ENCODE measurements around the gene SMNDC1. TPM values are rescaled to one million over a fixed set of nuclear protein-coding genes. Genes with fewer than 3 reads are reported as not detected.

SMNDC1 gene
- total and polyA plus RNA-seq, 10 of the 15 experiments (the other 5 are each of a cell fraction or from before 2014, with no cell fraction given): 4.6 to 37.2 (median 18.1) TPM

DNA sequence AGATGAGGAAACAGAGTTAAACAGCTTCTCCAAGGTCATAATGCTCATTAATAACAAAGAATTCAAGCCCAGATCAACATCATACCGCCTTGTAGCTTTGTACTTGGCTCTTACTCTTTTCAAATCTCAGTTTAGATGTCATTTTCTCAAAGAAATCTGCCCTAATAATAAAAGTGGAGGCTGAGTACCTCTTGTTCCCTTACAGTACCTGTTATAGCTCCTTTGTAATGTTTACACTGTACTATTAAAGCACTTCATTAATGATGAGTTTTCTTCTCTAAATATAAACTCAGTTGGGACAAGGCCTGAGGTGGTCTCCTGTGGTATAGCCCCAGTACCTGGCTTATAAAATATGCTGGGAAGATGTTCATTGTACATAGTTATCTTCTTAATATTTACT lies 7.8 kb downstream of the SMNDC1 start:
- no peak for DNase-seq (ENCODE audit: low read depth, low spot score)
- intact Hi-C loops (cut with micrococcal nuclease; ENCODE audit: unreplicated experiment) (no loop called here), in situ Hi-C loops (cut with MboI) (no loop called here)
- CTCF ChIA-PET: interaction anchor here (0.9 to 2.3 kb wide), 7 partner anchors 8 to 311 kb away, joined by 3 to 11 read pairs (median 6); partner anchors contain the start of gene SMNDC1
- no peak for ATAC-seq
- Histone ChIP-seq H3K4me2 (ENCODE audit: control insufficient read depth, insufficient read depth) (no peak overlapping the region), H3K9ac (ENCODE audit: control insufficient read depth, insufficient read depth, low read length) (no peak overlapping the region), H3K4me3 (no peak overlapping the region), H3K4me1 (ENCODE audit: control insufficient read depth, insufficient read depth, low read length) (no peaks in the 10 kb centered on the region), H3K27me3 (replicated peaks in 1 of 2; ENCODE audit: control insufficient read depth in 2 of 2, insufficient read depth in 2 of 2, low read length in 1 of 2) (no peaks in the 10 kb centered on the region), H3K79me2 (ENCODE audit: control insufficient read depth, insufficient read depth, low read length) (peaks cover 18% of the 10 kb centered on the region), H3K27ac (ENCODE audit: control insufficient read depth, insufficient read depth) (no peak overlapping the region), H2AFZ (ENCODE audit: control insufficient read depth, low read depth, low read length) (no peak overlapping the region), H4K20me1 (ENCODE audit: control insufficient read depth, insufficient read depth) (0 out of 2 replicates have a peak, but pooled peaks cover 4% of the 10 kb centered on the region), H3K9me3 (replicated peaks; ENCODE audit: control insufficient read depth, insufficient read depth, low read length) (no peaks in the 10 kb centered on the region), H3K36me3 (ENCODE audit: control insufficient read depth in 2 of 2, insufficient read depth in 2 of 2, low read length in 1 of 2) (peaks cover 1 to 47% of the 10 kb centered on the region in 2 experiments)
- BruUV-seq (replicated peaks): no TSS peak
- RAD21 ChIA-PET (ENCODE audit: unreplicated experiment): interaction anchor here (0.8 to 2.1 kb wide), 3 partner anchors 16 to 413 kb away, joined by 3 to 6 read pairs (median 5); no protein-coding TSS in a partner anchor
- FAIRE-seq: no peak
- TF ChIP-seq TCF12 (IDR thresholded peaks at IDR 0.05; ENCODE audit: low read depth, low read length) (no peak), HCFC1 (IDR thresholded peaks at IDR 0.05; ENCODE audit: low read length) (no peak), ZBED1 (IDR thresholded peaks at IDR 0.05; ENCODE audit: borderline replicate concordance) (no peak), TCF3 (IDR thresholded peaks at IDR 0.05; ENCODE audit: borderline replicate concordance, insufficient read depth, low read depth, low read length) (no peak)
- SMC1A ChIA-PET (ENCODE audit: uncharacterized antibody, unreplicated experiment): interaction anchor here (0.9 to 2.0 kb wide), 6 partner anchors 8 to 164 kb away, joined by 3 to 12 read pairs (median 5); partner anchors contain the start of gene SMNDC1
- POLR2A ChIA-PET: interaction anchor here (0.5 to 1.1 kb wide), 3 partner anchors 11 to 1029 kb away, joined by 3 to 6 read pairs (median 5); no protein-coding TSS in a partner anchor
- WGBS (ENCODE audit: insufficient coverage, insufficient replicate concordance, low lambda C conversion rate, missing lambda C conversion rate): 100% methylated on average over 1 of the region's 1 CpG

DNA sequence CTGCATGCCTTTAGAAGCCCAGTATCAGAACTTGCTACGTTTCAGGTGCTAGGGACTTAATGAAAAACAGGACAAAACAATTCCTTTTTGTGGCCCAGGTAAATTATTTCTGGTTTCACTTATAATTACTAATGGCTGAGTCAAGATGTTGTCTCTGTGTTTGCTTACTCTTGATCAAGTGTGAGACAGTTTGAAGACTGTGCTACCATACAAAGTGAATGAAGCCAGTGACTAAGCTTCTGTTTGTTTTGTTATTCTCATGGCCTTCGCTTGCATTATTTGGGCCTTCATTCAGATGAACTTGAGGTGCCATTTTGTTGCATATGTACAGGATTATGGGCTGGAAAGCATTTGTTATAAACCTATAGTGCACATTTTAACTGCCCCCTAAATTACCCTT lies 17.9 kb downstream of the SMNDC1 start:
- ATAC-seq (no peak), FAIRE-seq (no peak)
- no TSS peak for BruUV-seq (replicated peaks)

More for the DNA sequence above, 17.9 kb downstream of the SMNDC1 start:
- no peak overlapping the region for H3K4me3 ChIP-seq
- no peak overlapping the region for H2AFZ ChIP-seq (ENCODE audit: control insufficient read depth, low read depth, low read length)
- ChIA-PET RAD21 (ENCODE audit: unreplicated experiment) (no interaction called here), POLR2A (interaction anchor here (0.6 kb wide), 1 partner anchor 263 kb away, joined by 3 read pairs; no protein-coding TSS in a partner anchor), SMC1A (ENCODE audit: uncharacterized antibody, unreplicated experiment) (interaction anchor here (1.2 to 2.4 kb wide), 3 partner anchors 9 to 12 kb away, joined by 5 to 11 read pairs (median 5); no protein-coding TSS in a partner anchor), CTCF (interaction anchor here (2.0 kb wide), 1 partner anchor 9 kb away, joined by 6 read pairs; no protein-coding TSS in a partner anchor)
- in situ Hi-C loops (cut with MboI) (no loop called here), intact Hi-C loops (cut with micrococcal nuclease; ENCODE audit: unreplicated experiment) (no loop called here)
- no peaks in the 10 kb centered on the region for H3K9me3 ChIP-seq (replicated peaks; ENCODE audit: control insufficient read depth, insufficient read depth, low read length)
- WGBS (ENCODE audit: insufficient coverage, insufficient replicate concordance, low lambda C conversion rate, missing lambda C conversion rate): 98% methylated on average over 2 of the region's 2 CpGs
- no peak for DNase-seq (ENCODE audit: low read depth, low spot score)
- no peaks in the 10 kb centered on the region for H3K4me1 ChIP-seq (ENCODE audit: control insufficient read depth, insufficient read depth, low read length)
- H3K36me3 ChIP-seq (ENCODE audit: control insufficient read depth in 2 of 2, insufficient read depth in 2 of 2, low read length in 1 of 2): peaks cover 0 to 13% of the 10 kb centered on the region in 2 experiments; a peak in 3 of 4 replicates
- H3K27ac ChIP-seq (ENCODE audit: control insufficient read depth, insufficient read depth): no peak overlapping the region
- no peak for TF ChIP-seq CREM (IDR thresholded peaks at IDR 0.05; ENCODE audit: low read depth)
- TF ChIP-seq FOXK2 (IDR thresholded peaks at IDR 0.05): no peak
- no peak for TF ChIP-seq RAD21 (IDR thresholded peaks at IDR 0.05; ENCODE audit: insufficient read depth, low read depth, low read length)
- no peaks in the 10 kb centered on the region for H4K20me1 ChIP-seq (ENCODE audit: control insufficient read depth, insufficient read depth)
- H3K4me2 ChIP-seq (ENCODE audit: control insufficient read depth, insufficient read depth): no peak overlapping the region
- no peaks in the 10 kb centered on the region for H3K79me2 ChIP-seq (ENCODE audit: control insufficient read depth, insufficient read depth, low read length)
- no peak overlapping the region for H3K9ac ChIP-seq (ENCODE audit: control insufficient read depth, insufficient read depth, low read length)
- no peaks in the 10 kb centered on the region for H3K27me3 ChIP-seq (replicated peaks in 1 of 2; ENCODE audit: control insufficient read depth in 2 of 2, insufficient read depth in 2 of 2, low read length in 1 of 2)
